GM19438 (cell line): ENCODE data around the gene RBM43.
A peak's percentile ranks its signal among the peaks of the same experiment; 100 is the strongest.
"Not testable (repeated sequence)": the region's sequence is repeated elsewhere in the genome, so short reads cannot be mapped to it uniquely, and the experiment has no call there.

ENCODE experiments used
- ATAC-seq: cut with Tn5 transposase; IDR thresholded peaks from one replicate; pipeline ENCODE4 v1.9.1; 2021; ENCODE audit warnings: low read depth; ENCODE audit not compliant: unreplicated experiment

Gene RBM43

DNA sequence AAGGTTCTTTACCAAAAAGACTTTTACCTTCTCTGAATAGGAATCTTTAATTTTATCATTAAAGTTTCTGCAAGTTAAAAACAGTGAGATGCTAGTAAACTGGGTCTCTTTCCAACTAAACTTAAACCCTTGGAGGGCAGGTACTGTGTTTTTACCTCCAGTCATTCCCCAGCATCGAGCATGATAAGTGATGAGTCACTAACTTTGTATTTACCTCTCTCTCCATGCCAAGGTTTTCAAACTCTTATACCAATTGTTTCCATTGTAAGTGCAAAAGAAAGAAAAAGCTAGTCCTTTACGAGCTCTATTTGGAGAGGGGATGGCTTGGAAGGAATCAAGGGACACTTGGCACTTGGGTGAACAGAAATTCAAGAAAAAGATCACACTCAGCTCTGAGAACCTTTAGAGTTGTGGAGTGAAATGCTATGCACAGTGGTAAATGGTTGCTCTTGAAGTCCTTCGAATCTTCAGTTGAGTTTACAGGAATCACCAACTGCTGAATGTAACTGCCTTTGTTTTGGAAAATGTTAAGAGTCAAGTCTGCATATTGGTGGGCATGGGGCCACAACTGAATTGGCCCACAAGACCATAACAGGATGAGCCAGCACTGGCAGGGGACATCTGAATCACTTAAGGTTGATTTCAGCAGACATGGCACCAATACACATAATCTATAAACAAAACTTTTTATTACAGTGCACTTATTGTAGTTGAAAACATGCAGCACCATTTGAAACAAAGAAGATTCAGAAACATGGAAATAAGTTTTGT, 8.3 kb upstream of the RBM43 start:
- no peak for ATAC-seq

DNA sequence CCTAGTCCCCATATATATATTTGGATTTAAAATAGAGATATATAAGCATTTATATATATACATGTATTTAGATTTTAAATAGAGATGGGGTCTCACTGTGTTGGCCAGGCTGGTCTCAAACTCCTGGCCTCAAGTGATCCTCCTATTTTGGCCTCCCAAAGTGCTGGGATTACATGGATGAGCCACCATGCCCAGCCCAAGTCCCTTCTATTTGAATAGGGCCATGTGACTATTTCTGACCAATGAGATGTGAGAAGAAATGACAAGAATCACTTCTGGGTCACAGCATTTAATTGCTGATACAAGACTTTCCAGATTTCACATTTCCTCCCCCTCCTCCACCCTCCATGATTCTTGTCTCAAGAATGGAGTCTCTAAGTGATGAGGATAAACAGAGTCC, 6.4 kb upstream of the RBM43 start:
- ATAC-seq = no peak

GRCh38 chr2:151267537-151267936, 5.9 kb upstream of the RBM43 start:
- ATAC-seq = no peak

DNA sequence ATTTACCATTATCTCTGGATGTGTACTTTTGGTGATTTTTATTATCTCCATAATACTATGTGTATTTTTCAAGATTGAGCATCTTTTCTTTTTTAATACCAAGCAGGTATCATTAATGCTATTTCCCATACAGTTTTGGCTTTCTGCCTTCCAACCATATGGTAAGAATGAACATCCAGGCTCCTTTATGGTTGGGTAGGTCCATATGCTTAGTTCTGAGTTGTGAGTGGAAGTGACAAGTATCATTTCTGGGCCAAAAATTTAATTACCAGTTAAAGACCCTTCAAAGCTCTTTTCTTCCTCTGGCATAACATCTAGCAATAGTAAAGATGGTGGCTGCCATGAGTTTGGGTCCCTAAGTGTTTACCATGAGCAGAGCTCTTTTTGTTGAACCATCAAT, 4.3 kb upstream of the RBM43 start:
- no peak for ATAC-seq

DNA sequence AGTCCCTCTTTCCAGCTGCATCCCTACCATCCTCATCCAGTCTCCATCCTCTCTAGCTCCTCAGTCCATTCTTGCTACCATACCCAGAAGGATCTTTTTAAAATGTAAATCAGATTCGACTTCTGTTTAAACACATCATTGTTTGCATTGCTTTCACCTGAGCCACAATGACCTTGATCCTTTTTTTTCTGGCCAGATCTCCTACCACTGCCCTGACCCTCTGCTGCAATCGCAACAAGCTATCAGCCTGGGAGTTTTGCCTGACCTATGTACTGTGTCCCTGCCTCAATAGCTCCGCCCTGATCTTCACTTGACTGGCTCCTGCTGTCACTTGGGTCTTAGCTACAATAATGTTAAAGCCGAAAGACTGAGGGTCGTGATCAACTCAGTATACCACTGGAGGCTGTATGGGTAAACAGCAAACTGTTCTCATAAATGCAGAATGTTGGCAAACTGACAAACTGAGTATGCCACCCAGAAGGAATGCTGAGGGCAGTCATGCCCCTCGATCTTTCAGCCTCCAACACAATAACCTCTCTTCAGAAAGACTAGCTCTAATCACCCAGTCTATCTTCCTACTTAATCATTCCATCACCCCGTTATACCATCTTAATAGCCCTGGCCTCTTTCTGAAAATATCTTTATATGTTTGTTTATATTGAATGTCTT, 2.6 kb upstream of the RBM43 start:
- ATAC-seq = no peak

DNA sequence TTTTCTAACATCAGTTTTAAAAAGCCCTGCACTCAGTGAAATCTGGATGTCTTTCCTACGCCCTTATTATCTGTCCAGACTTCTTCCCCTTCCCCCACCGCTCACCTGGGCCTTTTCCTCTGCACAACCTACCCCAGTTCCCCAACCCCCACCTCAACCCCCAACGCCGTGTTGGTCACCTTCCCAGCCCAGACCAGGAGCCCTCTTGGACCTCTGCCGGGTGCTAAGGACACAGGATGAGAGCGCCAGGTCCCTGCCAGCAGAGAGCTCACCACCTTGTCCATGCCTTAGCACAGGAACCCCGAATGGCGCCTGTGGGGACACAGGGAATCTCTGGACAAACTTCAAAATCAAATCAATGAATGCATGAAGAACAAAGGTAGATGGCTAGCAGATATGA, 966 bp upstream of the RBM43 start:
- no peak for ATAC-seq

GRCh38 chr2:151261977-151262291, 271 bp upstream of the RBM43 start:
- no peak for ATAC-seq

- ATAC-seq = peak; percentile 12
Measured at GRCh38 chr2:151260573-151261230, 961 bp downstream of the RBM43 start.

- ATAC-seq = no peak
Measured at GRCh38 chr2:151258121-151258520, 3.5 kb downstream of the RBM43 start.

GRCh38 chr2:151252646-151253045, 9.0 kb downstream of the RBM43 start:
- ATAC-seq = no peak

DNA sequence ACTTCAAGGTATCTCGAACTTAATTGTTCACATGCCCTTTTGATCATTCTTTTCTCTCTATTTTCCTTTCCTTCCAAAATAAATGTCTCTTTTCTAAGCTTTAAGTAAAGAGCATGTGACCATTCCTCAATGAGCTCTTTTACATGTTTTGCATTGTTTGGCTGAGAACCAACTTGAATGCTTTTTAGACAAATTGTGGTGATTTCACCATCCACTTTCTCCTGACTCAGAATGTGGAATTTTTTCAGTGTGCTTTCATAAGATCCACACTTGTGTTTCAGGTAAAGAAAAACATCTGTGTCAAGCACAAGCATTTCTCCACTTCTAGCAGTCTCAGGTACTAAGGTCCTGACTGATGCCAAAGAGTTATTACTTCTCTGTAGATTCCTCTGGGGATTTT, 10.7 kb downstream of the RBM43 start:
- ATAC-seq = no peak

- no peak for ATAC-seq
Measured at GRCh38 chr2:151247432-151247831, 14.2 kb downstream of the RBM43 start.

- ATAC-seq = no peak
Measured at GRCh38 chr2:151246152-151246551, 15.5 kb downstream of the RBM43 start.

- no peak for ATAC-seq
Measured at GRCh38 chr2:151243468-151243867, 18.2 kb downstream of the RBM43 start.

- ATAC-seq = no peak
Measured at GRCh38 chr2:151241224-151241623, 20.4 kb downstream of the RBM43 start.

DNA sequence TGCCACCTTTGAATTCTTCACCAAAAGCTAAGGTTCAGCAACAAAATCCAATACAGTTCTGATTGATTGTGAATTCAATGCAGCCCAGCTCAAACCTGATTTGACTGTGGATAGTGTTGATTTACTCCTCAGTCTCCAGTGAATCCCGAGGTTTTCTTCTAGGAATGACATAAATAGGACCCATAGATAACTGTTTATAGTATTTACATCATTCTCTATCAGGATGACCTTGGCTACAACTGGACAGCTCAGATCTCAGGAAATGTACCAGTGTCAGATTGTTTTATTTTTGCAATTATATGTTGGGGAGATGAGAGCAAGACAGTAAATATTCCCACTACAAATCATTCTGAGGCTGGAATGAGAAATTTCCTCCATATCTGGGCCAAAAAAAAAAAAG, 21.2 kb downstream of the RBM43 start:
- ATAC-seq = no peak

- no peak for ATAC-seq
Measured at GRCh38 chr2:151239624-151240023, 22.0 kb downstream of the RBM43 start.

- no peak for ATAC-seq
Measured at GRCh38 chr2:151238527-151239487, 22.9 kb downstream of the RBM43 start.

DNA sequence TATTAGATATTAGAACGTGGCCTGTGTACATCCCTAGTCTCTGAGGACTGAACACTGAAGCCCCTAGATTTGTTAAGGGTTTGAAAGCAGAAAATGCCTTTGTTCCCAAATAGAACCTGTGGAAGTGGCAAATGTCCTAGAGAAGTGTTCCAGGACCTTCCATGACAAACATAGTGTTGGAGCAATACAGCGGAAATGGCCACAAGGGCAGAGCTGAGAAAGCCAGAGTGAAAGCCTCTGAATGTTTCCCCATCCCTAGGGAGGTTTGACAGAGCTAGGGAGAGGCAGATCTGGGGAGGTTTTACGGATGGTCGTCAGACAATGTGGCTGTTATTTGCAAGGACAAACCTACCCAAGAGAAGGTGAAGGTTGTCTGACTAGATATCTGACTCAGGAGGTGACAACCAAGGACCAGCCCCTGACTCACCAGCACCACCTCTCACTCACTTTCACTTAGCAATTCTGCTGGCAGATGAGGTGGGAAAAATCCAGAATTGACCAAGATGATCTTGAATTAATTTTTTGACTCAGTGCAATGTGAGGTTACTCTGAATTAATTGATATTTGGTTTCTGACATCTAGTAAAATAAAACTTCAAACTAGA, 24.1 kb downstream of the RBM43 start:
- ATAC-seq = no peak

DNA sequence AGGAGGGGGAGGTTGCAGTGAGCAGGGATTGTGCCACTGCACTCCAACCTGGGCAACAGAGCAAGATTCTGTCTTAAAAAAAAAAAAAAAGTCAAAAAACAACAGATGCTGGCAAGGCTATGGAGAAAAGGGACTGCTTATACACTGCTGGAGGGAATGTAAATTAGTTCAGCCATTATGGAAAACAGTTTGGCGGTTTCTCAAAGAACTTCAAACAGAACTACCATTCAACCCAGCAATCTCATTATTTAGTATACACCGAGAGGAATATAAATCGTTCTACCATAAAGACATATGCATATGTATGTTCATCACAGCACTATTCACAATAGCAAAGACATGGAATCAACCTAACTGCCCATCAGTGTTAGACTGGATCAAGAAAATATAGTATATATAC, 27.9 kb downstream of the RBM43 start:
- ATAC-seq = not testable (repeated sequence)
